Measurements from ENCODE around the gene RMDN3.

RMDN3 gene

DNA sequence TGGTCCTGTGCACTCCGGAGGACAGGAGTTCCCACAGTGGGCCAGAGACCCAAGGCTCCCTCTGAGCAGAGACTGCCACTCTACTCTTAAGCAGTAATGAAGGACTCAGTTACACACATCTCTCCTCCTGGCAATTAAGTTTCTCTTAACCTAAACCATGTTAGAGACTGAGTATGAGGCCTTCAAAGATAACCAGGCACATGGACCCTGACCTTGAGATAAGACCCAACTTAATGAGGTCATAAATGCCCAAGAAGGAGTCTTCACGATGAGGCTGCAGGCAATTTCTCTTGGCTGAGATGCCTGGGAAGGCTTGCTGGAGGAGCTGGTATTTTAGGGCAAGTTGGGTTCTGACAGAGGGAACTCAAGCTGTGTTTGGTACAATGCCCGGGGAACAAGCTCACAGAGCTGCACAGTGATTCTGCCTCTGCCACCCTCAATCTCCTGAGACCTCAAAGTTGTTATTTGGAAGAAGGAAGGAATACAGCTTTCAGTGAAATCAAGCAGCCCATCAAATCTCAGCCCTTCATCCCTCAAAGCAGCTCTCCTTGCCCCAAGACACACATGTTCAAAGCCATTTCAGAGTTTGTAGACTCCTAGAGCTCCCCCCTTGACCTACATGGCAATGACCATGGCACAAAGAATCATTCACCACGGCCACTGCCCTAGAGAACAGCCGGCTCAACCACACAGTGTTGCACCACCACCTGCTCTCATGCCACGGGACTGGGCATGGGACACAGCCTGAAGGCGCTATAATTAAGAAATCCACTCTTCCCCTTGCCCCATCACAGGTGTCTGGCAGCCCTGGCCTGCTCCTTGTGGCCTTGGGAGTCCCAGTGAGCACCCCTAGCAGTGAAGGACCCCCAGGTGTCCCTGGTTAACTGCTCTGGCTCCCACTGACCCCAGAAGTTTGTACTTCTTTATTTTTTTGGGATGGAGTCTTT, 7.1 kb downstream of the RMDN3 start:
- DNase-seq = no peak

DNA sequence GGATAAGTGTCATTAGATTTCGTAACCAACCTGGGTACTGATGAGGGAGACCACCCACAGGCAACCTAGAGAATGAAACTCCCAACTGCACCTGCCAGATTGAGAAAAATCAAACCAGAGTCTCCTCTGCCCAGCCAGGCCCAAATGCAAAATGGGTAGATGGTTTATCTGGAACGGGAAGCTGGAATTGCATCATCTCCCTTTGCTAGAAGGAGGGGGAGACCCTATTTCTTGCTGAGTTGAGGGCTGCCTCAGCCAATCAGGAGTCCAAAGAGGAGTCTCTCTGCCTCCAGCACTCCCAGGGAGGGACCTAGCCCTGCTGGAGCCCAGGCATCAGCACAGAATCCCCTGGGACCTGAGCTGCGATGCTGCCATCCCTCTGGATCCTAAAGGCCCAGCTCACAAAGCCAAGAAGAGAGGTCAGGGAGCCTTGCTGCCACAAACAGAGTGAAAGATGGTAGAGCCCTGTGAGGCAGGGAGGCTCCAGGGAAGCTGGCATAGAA, 8.1 kb downstream of the RMDN3 start:
- no peak for DNase-seq

DNA sequence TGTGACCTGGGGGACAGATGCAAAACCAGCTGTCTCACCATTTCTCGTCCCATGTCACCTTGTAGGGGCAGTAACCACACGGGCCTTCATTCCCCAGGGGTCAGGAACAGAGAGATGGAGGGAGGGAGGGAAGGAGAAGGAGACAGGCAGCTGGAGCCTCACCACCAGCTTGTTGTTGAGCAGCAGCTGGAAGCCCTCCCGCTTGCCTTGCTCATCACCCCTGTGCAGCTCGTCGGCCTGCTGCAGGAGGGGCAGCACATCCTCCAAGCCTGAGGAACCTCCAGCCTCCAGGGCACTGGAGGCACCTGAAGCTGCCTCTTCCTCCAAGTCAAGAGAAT, 10.3 kb downstream of the RMDN3 start:
- DNase-seq = no peak

GRCh38 chr15:40743921-40744814, 10.9 kb downstream of the RMDN3 start:
- DNase-seq = no peak

DNA sequence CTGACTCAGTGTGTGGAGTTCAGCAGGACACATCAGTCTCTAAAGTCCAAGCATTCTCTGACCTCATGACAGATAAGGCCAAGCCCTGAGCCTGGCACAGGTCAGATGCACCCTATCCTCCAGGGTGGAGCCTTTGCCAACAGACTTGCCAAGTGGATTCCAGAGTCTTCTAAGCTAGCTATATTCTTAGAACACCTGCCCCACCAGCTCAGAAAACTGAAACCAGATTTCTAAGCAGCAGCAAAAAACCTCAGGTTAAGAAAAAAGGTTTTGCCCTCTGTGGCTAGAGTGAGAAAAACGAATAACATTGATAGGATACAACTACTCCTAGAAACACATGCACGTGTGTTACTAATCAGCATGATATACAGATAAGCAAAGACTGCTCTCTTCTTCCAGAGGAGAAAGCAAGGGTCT, 11.6 kb downstream of the RMDN3 start:
- no peak for DNase-seq

- DNase-seq = no peak
These were observed 15.2 kb downstream of the RMDN3 start for GRCh38 chr15:40739854-40740253.

GRCh38 chr15:40739047-40739446, 16.0 kb downstream of the RMDN3 start:
- no peak for DNase-seq

DNA sequence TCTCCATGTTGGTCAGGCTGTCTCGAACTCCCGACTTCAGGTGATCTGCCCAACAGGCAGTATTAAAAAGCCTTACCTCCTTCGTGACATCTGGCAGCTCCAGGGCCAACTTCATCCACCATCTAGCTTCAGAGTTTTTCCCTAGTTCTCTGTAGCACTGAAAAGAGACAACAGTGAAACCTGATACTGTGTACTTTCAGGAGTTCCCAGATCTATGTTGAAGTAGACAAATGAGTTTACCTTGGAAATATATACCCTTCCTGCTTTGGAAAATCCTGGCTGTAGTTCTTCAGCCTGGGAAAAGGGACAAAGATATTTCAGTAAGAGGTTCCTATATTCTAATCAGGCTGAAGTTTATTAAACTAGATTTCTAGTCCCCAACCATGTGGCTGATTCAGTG, 18.0 kb downstream of the RMDN3 start:
- DNase-seq = no peak

GRCh38 chr15:40736575-40736974, 18.5 kb downstream of the RMDN3 start:
- no peak for DNase-seq

DNA sequence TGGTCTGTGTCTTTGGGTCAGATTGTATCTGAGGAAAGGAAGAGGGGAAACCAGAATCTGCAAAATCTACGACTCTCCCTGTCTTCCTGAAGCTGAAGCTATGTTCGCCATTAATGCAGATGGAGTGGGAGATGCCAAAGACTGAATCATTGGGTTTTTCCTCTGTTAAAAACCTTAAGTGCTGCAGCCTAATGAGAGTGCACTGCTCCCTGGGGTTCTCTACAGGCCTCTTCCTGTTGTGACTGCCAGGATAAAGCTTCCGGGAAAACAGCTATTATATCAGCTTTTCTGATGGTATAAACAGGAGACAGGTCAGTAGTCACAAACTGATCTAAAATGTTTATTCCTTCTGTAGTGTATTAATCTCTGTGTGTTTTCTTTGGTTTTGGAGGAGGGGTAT, 24.0 kb downstream of the RMDN3 start:
- DNase-seq = no peak

GRCh38 chr15:40723919-40724318, 31.1 kb downstream of the RMDN3 start:
- no peak for DNase-seq

- DNase-seq = no peak
These were observed 32.1 kb downstream of the RMDN3 start for GRCh38 chr15:40722934-40723333.

DNA sequence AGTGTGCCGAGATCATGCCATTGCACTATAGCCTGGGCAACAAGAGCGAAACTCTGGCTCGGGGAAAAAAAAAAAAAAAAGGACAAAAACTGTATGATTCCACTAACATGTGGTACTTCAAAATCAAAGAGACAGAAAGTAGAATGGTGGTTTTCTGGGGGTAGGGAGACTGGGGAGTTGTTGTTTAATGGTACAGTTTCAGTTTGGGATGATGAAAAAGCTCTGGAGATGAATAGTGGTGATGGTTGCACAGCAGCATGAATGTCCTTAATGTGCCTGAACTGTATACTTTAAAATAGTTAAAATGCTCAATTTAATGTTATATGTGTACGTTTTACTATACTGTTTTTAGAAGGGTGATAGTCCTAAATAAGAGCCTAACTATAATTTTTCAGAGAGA, 32.7 kb downstream of the RMDN3 start:
- no peak for DNase-seq

GRCh38 chr15:40721701-40722100, 33.4 kb downstream of the RMDN3 start:
- no peak for DNase-seq

- DNase-seq = no peak
These were observed 38.9 kb downstream of the RMDN3 start for GRCh38 chr15:40716165-40716564.

DNA sequence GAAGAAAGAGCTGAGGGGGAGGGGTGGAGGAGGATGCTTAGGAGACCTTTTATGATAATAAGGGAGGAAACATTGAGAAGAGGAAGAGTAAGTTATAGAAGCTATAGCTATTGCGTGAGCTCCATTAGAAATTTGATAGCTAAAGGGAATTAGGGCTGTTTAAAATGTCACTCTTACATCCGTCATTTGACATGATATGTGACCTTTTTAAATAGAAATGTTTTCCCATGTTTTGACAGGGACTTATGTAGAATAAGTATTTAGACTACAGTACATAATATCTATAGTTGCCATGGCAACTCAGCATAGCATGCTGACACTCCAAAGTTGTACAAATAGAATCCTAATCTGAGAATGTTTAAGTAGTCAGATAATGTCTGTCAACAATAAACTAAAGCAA, 40.9 kb downstream of the RMDN3 start:
- DNase-seq = no peak

DNA sequence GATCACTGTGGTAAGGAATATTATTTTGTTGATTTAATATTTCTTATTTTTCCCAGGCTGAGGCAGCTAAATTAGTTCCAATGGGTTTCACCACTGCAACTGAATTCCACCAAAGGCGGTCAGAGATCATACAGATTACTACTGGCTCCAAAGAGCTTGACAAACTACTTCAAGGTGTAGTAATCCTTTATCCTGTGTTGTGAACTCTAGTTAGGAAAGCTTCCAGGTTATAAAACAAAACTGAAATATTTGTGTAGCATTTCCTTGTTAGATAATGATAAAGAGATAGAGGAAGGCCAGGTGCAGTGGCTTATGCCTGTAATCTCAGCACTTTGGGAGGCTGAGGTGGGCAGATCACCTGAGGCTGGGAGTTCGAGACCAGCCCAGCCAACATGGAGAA, 48.9 kb downstream of the RMDN3 start:
- DNase-seq = no peak

DNA sequence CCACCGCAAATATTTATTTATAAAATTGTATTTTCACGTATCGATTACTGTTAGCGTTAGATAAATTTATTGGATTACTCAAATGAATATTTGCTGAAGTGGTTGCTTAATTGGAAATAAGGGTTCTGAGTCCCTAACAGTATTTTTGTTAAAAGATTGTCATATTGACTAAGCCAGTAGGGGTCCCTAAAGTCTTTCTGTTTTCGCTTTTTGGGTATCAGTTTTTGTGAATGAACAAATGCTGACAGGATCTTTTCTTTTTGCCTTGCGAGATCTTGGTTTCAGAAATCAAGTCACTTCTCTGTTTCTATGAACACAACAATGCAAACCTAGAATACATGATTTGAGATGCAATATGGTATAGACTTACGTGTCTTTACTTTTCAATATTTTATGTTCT, 53.0 kb downstream of the RMDN3 start:
- no peak for DNase-seq

GRCh38 chr15:40697916-40698315, 57.1 kb downstream of the RMDN3 start:
- no peak for DNase-seq

DNA sequence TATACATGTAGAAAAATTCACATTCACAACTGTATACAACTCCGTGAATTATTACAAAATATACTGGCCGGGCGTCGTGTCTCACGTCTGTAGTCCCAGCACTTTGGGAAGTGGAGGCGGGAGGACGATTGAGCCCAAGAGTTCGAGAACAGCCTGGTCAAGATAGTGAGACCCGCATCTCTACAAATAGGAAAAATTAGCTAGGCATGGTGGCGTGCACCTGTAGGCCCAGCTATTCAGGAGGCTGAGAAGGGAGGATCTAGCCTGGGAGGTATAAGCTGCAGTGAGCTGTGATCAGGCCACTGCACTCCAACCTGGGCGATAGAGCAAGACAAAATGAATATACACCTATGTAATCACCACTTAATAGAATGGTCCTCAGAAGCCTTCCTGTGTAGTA, 58.8 kb downstream of the RMDN3 start:
- DNase-seq = no peak

- no peak for DNase-seq
These were observed 59.6 kb downstream of the RMDN3 start for GRCh38 chr15:40695469-40695890.

DNA sequence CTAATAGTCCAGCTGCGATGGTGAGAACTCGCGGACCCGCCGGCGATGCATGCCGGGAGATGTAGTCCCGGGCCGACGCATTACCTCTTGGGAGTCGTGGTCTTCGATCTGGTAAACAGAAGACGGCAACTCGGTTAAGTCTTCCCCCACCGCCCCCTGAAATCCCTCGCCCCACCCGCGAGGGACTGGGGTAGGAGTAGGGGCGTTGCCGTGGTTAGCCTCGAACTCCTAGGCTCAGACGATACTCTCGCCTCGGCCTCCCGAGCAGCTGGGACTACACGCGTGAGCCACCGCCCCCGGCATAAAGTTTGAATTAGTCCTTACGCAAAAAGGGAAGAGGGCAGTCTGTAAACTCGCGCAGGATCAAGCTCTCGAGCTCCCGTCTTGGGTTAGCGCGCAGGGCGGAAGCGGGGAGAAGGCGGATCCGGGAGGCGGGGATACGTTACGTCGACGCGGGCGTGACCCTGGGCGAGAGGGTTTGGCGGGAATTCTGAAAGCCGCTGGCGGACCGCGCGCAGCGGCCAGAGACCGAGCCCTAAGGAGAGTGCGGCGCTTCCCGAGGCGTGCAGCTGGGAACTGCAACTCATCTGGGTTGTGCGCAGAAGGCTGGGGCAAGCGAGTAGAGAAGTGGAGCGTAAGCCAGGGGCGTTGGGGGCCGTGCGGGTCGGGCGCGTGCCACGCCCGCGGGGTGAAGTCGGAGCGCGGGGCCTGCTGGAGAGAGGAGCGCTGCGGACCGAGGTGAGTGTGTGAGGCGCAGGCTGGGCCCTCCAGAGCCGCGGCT, 60.2 kb downstream of the RMDN3 start, which contains the start of gene RAD51:
TSS of gene RAD51 (plus strand) at position 487 of the 781 bp plus-strand sequence. CDS start 3,585 bp downstream, outside the sequence.
- peak; percentile 77 to 87 for DNase-seq
